ENCODE measurements around the gene B4GALNT2. TPM values are rescaled to one million over a fixed set of nuclear protein-coding genes. Genes with fewer than 3 reads are reported as not detected.
"Not testable (repeated sequence)": the region's sequence is repeated elsewhere in the genome, so short reads cannot be mapped to it uniquely, and the experiment has no call there.

The B4GALNT2 gene
- total RNA-seq, 1 donor from 2014 or later, result not detected

- Histone ChIP-seq H3K27ac (no peak overlapping the region), H3K4me3 (no peak overlapping the region), H3K27me3 (no peaks in the 10 kb centered on the region), H3K9me3 (no peaks in the 10 kb centered on the region), H3K4me1 (no peaks in the 10 kb centered on the region), H3K36me3 (no peaks in the 10 kb centered on the region)
- DNase-seq (ENCODE audit: low spot score in 2 of 2), result no peak
- TF ChIP-seq CTCF (IDR thresholded peaks at IDR 0.05), result no peak
- intact Hi-C loops (cut with DNase I), result no loop called here
These were observed 10.0 kb upstream of the B4GALNT2 start for GRCh38 chr17:49122566-49122965.

DNA sequence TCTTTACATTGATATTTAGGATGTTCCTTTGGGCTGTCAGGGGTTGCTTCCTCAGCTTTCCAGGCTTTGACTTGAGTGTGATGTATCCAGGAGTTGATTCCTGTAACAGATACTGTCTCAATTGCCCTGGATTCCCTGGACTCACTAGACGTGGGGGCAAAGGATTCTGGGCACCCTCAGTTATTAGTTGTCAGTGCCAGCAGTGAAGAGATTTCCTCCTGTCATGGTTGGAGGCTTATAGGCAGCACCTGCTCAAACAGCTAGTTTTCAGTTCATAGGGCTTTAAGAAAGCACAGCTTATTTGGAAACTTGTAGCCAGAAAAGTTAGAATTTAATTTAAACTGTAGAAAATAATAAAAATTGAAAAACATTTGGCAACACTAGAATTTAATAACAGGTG, 9.5 kb upstream of the B4GALNT2 start:
- Histone ChIP-seq H3K36me3 (no peaks in the 10 kb centered on the region), H3K27me3 (no peaks in the 10 kb centered on the region), H3K4me1 (no peaks in the 10 kb centered on the region), H3K27ac (no peak overlapping the region), H3K9me3 (no peaks in the 10 kb centered on the region), H3K4me3 (no peak overlapping the region)
- DNase-seq (ENCODE audit: low spot score in 2 of 2), result no peak
- no peak for TF ChIP-seq CTCF (IDR thresholded peaks at IDR 0.05)
- intact Hi-C loops (cut with DNase I), result no loop called here

- Histone ChIP-seq H3K9me3 (no peaks in the 10 kb centered on the region), H3K4me1 (no peaks in the 10 kb centered on the region), H3K27me3 (no peaks in the 10 kb centered on the region), H3K36me3 (no peaks in the 10 kb centered on the region), H3K27ac (no peak overlapping the region), H3K4me3 (no peak overlapping the region)
- intact Hi-C loops (cut with DNase I), result no loop called here
- no peak for TF ChIP-seq CTCF (IDR thresholded peaks at IDR 0.05)
- no peak for DNase-seq (ENCODE audit: low spot score in 2 of 2)
These were observed 7.1 kb upstream of the B4GALNT2 start for GRCh38 chr17:49125449-49125848.

DNA sequence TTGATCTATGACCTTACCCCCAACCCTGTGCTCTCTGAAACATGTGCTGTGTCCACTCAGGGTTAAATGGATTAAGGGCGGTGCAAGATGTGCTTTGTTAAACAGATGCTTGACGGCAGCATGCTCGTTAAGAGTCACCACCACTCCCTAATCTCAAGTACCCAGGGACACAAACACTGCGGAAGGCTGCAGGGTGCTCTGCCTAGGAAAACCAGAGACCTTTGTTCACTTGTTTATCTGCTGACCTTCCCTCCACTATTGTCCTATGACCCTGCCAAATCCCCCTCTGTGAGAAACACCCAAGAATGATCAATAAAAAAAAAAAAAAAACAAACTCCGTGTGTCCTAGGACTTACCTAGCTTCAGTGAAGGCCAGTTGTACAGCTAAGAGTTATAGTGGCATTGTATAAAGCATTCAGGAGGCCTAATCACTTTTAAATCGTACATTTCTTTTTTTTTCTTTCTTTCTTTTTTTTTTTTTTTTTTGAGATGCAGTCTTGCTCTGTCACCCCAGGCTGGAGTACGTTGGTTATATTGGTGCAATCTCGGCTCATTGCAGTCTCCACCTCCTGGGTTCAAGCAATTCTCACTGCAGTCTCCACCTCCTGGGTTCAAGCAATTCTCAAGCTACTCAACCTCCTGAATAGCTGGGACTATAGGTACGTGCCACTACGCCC, 6.2 kb upstream of the B4GALNT2 start:
- H3K36me3 ChIP-seq; intact Hi-C loops (cut with DNase I); H3K27ac ChIP-seq; H3K9me3 ChIP-seq; H3K4me3 ChIP-seq; H3K4me1 ChIP-seq; H3K27me3 ChIP-seq; DNase-seq (ENCODE audit: low spot score in 2 of 2): not testable (repeated sequence)

DNA sequence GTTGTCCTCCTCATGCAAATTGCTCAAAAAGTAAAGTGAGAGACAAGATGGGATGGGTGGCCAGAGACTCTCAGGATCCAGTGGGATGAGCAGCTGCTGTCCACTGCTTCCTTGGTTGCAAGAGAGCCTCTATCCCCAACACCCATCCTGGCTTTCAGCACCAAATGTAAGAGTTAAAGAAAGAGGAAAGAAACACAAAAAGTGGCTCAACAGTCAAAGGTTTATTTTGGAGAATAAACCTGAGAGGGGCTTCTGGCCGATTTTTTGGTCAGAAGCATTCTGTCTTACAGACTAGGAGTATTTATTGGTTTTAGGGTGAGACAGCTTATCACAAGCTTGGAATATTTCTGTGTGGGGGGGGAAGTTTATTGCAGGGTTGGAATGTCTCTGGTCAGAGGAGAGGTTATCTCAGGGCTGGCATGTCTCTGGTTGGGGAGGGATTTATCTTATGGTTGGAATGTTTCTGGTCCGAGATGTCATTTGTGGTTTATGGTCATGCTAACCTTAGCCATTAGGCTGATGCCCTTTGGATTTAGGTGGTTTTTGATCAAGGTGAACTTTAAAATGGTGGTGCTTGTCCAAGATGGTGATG, 3.1 kb upstream of the B4GALNT2 start:
- peaks cover 10% of the 10 kb centered on the region for H3K27me3 ChIP-seq
- H3K9me3 ChIP-seq; H3K36me3 ChIP-seq; intact Hi-C loops (cut with DNase I); H3K4me3 ChIP-seq; DNase-seq (ENCODE audit: low spot score in 2 of 2); H3K27ac ChIP-seq; H3K4me1 ChIP-seq: not testable (repeated sequence)

DNA sequence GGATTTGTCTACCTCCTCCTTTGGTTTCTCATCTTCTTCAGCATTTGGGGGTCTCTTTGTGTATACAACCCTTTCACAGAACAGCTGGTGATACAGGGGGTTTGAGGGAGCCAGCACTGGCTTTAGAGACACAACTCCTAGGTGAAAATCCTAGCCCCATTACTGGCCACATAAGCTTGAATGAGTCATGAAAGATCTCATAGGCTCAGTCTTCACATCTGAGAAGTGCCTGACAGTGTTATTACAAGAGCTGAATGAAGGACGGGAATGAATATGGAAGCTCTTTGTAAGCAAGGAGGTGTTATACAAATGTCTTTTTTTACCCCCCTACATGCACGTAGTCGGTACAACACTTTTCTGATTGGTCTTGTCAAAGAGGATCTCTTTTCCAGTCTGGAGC, 1.7 kb upstream of the B4GALNT2 start:
- H3K36me3 ChIP-seq, result no peaks in the 10 kb centered on the region
- no peak overlapping the region for H3K4me3 ChIP-seq
- H3K27me3 ChIP-seq, result peaks cover 10% of the 10 kb centered on the region
- H3K9me3 ChIP-seq, result no peaks in the 10 kb centered on the region
- intact Hi-C loops (cut with DNase I), result no loop called here
- TF ChIP-seq CTCF (IDR thresholded peaks at IDR 0.05), result no peak
- no peak overlapping the region for H3K27ac ChIP-seq
- no peak for DNase-seq (ENCODE audit: low spot score in 2 of 2)
- no peaks in the 10 kb centered on the region for H3K4me1 ChIP-seq

Measured in ascending aorta (tissue), 2 donors.